Effector memory CD4-positive, alpha-beta T cell (primary cell): Measurements from ENCODE around the gene P2RY8.
"Not testable (repeated sequence)": the region's sequence is repeated elsewhere in the genome, so short reads cannot be mapped to it uniquely, and the experiment has no call there.

Source experiments
- DNase-seq, 3 donors: peaks; one replicate each; pipeline ENCODE4 v3.0.0-alpha.2; 2020
- H3K27ac ChIP-seq: 2 replicates; pipeline ENCODE4 v1.7.0; 2013; ENCODE audit warnings: mild to moderate bottlenecking, low read length, moderate library complexity; ENCODE audit not compliant: insufficient read depth, poor library complexity, severe bottlenecking
- H3K27me3 ChIP-seq: replicated peaks from 2 replicates; pipeline ENCODE4 v1.7.0; 2013; ENCODE audit warnings: mild to moderate bottlenecking, low read length; ENCODE audit not compliant: insufficient read depth, control insufficient read depth, poor library complexity, severe bottlenecking
- H3K36me3 ChIP-seq: 2 replicates; pipeline ENCODE4 v1.7.0; 2013; ENCODE audit warnings: mild to moderate bottlenecking, low read length, moderate library complexity; ENCODE audit not compliant: control insufficient read depth, insufficient read depth
- H3K4me1 ChIP-seq: 2 replicates; pipeline ENCODE4 v1.7.0; 2013; ENCODE audit warnings: low read length, mild to moderate bottlenecking; ENCODE audit not compliant: control insufficient read depth, insufficient read depth, poor library complexity, severe bottlenecking
- H3K4me3 ChIP-seq: 2 replicates; pipeline ENCODE4 v1.7.0; 2013; ENCODE audit warnings: low read length, low read depth, mild to moderate bottlenecking; ENCODE audit not compliant: insufficient read depth, poor library complexity, severe bottlenecking
- H3K9me3 ChIP-seq: 2 replicates; pipeline ENCODE4 v1.7.0; 2013; ENCODE audit warnings: mild to moderate bottlenecking, low read length, moderate library complexity; ENCODE audit not compliant: control insufficient read depth

The P2RY8 gene

DNA sequence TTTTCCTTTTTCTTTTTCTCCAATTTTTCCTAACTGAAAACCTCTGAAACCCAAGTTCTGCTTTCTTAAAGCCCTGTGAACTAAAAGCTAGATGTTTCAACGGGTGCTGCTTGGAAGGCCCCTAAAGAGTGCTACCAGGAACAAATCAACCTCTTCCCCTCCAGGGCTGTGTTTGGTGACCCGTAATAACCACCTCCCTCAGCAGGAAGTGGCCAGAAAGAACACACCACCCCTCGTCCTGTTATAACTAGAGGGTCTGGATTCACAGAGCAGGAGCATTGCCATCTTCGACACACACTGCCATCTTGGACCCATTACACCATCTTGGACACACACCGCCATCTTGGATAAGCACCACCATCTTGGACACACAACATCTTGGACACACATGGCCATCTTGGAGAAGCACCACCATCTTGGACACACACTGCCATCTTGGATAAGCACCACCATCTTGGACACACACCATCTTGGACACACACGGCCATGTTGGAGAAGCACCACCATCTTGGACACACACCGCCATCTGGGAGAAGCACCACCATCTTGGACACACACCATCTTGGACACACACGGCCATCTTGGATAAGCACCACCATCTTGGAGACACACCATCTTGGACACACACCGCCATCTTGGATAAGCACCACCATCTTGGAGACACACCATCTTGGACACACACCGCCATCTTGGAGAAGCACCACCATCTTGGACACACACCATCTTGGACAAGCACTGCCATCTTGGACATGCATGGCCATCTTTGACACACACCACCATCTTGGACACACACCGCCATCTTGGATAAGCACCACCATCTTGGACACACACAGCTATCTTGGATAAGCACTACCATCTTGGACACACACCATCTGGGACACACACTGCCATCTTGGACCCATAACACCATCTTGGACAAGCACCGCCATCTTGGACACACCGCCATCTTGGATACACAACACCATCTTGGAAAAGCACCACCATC lies 89.7 kb downstream of the P2RY8 start:
- not testable (repeated sequence) for H3K27ac ChIP-seq, DNase-seq, H3K9me3 ChIP-seq, H3K36me3 ChIP-seq, H3K4me3 ChIP-seq, H3K27me3 ChIP-seq
- H3K4me1 ChIP-seq, result peaks cover 16% of the 10 kb centered on the region

DNA sequence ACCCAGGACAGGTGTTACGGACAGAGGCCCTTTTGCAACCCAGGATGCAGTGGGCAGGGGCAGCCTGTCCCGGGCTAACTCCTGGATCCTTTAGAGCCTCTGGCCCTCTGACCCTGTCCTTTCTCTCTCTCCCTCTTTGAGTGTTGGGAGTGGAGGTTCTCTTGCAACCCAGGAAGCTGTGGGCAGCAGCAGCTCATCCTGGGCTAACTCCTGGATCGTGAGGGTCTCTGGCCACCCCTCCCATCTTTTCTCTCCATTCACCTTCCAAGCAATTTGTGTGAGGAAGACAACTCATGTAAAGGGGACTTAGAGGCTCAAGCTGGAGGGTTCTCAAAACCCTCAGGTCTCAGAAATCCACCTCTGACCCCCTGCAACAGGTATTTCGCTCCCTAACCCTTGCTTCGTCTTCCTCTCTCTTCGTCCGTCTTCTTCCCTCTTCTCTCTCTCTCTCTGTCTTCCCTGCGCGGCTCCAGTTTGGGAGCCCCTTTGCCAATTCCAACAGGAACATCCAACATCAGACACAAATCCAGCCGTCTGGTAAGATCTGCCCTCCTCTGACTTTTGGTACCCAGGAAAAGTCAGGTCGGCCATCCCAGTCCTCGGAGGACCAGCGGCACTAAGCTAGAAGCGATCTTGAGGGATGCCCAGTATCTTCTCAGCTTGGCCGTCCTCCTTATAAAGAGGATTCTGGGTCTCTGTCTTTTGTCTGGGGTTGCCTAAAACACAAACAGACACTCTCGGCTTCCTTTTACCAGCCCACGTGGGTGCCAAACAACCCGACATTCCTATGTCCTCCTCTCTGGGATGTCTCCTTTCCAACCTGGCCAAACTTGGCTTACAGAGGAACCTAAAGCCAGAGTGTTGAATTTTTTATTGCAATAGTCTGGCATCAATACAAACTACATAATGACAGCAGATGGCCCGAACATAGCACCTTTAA lies 92.2 kb downstream of the P2RY8 start:
- no peak for DNase-seq
- H3K4me3 ChIP-seq, result no peak overlapping the region
- peaks cover 4% of the 10 kb centered on the region for H3K9me3 ChIP-seq
- H3K27me3 ChIP-seq, result no peaks in the 10 kb centered on the region
- no peaks in the 10 kb centered on the region for H3K4me1 ChIP-seq
- peaks cover 8% of the 10 kb centered on the region for H3K36me3 ChIP-seq
- H3K27ac ChIP-seq, result no peak overlapping the region

GRCh38 chrX:1443496-1444075 lies 93.4 kb downstream of the P2RY8 start:
- DNase-seq, result no peak
- H3K36me3 ChIP-seq, result peaks cover 15% of the 10 kb centered on the region

GRCh38 chrX:1442724-1443367 lies 94.1 kb downstream of the P2RY8 start:
- no peaks in the 10 kb centered on the region for H3K4me1 ChIP-seq
- H3K36me3 ChIP-seq, result peaks cover 22% of the 10 kb centered on the region
- no peak for DNase-seq
- H3K27ac ChIP-seq, result no peak overlapping the region
- H3K27me3 ChIP-seq, result no peaks in the 10 kb centered on the region
- H3K9me3 ChIP-seq, result peaks cover 4% of the 10 kb centered on the region
- H3K4me3 ChIP-seq, result no peak overlapping the region

More at GRCh38 chrX:1443496-1444075, 93.4 kb downstream of the P2RY8 start:
- no peaks in the 10 kb centered on the region for H3K27me3 ChIP-seq
- no peaks in the 10 kb centered on the region for H3K4me1 ChIP-seq
- peaks cover 4% of the 10 kb centered on the region for H3K9me3 ChIP-seq
- no peak overlapping the region for H3K27ac ChIP-seq
- H3K4me3 ChIP-seq, result no peak overlapping the region

DNA sequence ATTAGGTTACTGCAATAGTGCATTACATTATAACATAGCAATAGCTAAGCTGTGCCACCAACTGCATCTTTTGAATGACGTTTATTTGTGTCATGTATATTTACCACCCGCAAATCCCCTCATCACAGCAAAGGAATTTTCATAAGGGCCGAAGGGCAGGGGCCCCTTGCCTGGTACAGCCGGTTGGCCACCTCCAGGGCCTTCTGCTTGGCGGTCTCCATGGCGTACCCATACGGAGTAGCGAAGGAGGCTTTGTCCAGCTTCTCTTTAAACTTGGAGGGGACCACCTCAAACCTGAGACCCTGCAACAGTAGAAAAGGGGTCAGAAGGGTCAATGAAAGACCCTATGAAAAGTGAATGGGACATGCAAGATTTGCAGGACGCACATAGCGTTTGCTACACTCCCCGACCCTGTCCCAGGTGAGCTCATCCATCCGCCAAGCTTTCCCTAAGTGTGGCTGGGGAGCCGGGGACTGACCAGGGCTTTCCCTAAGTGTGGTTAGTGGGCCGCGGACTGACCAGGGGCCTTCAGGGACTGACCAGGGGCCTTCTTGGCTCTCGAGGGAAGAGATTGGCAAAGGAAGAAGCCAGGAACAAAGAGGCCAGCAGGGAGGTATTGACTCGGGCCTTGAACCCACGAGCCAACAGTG lies 94.8 kb downstream of the P2RY8 start:
- Histone ChIP-seq H3K36me3 (peaks cover 22% of the 10 kb centered on the region), H3K4me3 (no peak overlapping the region), H3K4me1 (no peaks in the 10 kb centered on the region), H3K27ac (no peak overlapping the region), H3K9me3 (no peaks in the 10 kb centered on the region), H3K27me3 (no peaks in the 10 kb centered on the region)
- DNase-seq, result no peak

DNA sequence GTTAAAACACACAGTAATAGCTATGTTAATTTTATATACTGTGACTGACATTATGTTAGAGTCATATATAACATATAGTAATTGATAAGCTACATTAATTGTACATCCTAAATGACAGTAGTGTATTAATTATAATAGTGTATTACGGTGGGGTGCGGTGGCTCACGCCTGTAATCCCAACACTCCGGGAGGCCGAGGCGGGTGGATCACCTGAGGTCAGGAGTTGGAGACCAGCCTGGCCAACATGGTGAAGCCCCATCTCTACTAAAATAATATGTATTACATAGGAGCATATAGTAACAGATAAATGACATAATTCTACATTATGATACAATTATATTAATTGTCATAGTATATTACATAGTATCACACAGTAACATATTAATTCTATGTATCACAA lies 96.5 kb downstream of the P2RY8 start:
- Histone ChIP-seq H3K9me3 (no peaks in the 10 kb centered on the region), H3K4me1 (no peaks in the 10 kb centered on the region), H3K27ac (no peak overlapping the region), H3K27me3 (no peaks in the 10 kb centered on the region), H3K36me3 (peaks cover 28% of the 10 kb centered on the region), H3K4me3 (no peak overlapping the region)
- no peak for DNase-seq

DNA sequence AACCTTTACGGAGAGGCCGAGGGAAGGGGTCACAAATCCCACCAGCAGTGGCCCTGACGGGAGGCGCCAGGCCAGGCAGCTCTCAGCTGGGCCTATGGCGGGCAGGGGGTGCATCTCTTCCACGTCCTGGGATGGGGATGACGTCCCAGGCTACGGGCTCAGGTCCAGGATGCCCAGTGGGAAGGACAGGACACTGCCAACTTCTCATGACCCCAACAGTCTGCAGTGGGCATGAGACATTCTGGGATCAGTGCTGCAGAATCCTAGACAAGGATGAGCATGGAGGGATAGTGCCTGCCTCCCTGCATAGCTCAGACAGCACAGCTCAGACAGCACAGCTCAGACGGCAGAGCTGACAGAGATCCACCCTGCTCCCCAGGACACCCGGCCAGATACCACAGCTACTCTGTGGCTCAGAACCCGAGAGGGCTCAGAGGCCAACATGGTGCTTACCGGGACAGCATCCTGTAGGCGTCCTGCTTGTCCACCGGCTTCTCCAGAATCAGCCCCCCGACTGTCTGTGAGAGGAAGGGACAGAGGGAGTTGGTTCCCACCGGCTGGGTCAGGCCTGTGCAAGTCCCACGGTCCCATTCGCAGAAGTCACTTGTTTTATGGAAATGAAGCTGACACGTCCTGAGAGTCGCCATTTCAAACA lies 101.6 kb downstream of the P2RY8 start:
- H3K9me3 ChIP-seq, result no peaks in the 10 kb centered on the region
- H3K27me3 ChIP-seq, result no peaks in the 10 kb centered on the region
- peaks cover 32% of the 10 kb centered on the region for H3K36me3 ChIP-seq
- H3K27ac ChIP-seq, result no peak overlapping the region
- H3K4me1 ChIP-seq, result no peaks in the 10 kb centered on the region
- no peak for DNase-seq
- no peak overlapping the region for H3K4me3 ChIP-seq

DNA sequence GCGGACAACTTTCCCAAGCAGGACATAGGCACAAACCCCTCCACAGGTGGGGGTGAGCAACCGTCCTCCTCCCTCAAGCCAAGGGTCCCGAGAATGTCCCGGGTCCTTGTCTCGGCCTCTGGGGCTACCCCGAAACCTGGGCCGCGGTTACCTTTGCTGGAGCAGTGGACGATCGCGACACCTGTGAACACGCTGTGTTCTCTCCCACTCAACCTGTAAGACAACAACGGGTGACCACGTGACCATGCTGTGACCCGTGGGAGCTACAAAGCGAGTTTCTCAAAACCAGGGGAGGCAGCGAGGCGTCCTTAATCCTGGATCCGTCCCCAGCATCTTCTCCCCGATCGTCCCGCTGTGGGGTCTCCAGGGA lies 102.1 kb downstream of the P2RY8 start:
- no peak overlapping the region for H3K27ac ChIP-seq
- no peaks in the 10 kb centered on the region for H3K4me1 ChIP-seq
- no peaks in the 10 kb centered on the region for H3K9me3 ChIP-seq
- no peak for DNase-seq
- H3K4me3 ChIP-seq, result no peak overlapping the region
- H3K36me3 ChIP-seq, result peaks cover 32% of the 10 kb centered on the region
- no peaks in the 10 kb centered on the region for H3K27me3 ChIP-seq
